GM12878 (cell line): ENCODE measurements around the gene LEP. TPM values are rescaled to one million over a fixed set of nuclear protein-coding genes. Genes with fewer than 3 reads are reported as not detected.

Experiments
- ATAC-seq: fragments of 200-7000 bp; cut with Tn5 transposase; 3 replicates; pipeline ENCODE4 v1.9.1; 2020; ENCODE audit warnings: mild to moderate bottlenecking, moderate library complexity
- BruUV-seq: library from RNA; stranded (reverse); fragments of 400-500 nt; replicated peaks from 2 replicates; lab custom pipeline; 2021; lab: Mats Ljungman, UMichigan
- CTCF ChIA-PET: fragments of 300-600 bp; sonication (Branson Sonifier 250); formaldehyde crosslinking; extraction: SDS; loops from one replicate; lab custom pipeline; 2021; ENCODE audit warnings: inconsistent platforms; lab: Yijun Ruan, JAX
- POLR2A ChIA-PET: fragments of 350-600 bp; formaldehyde crosslinking; extraction: SDS; loops from one replicate; lab custom pipeline; 2021; ENCODE audit warnings: inconsistent platforms; lab: Charles Lee
- RAD21 ChIA-PET: fragments of 300-600 bp; sonication (Branson Sonifier 250); formaldehyde crosslinking; loops from one replicate; lab custom pipeline; 2023; ENCODE audit warnings: antibody characterized with exemption; ENCODE audit not compliant: unreplicated experiment; lab: Charles Lee
- SMC1A ChIA-PET: fragments of 300-600 bp; sonication (Branson Sonifier 250); formaldehyde crosslinking; loops from one replicate; lab custom pipeline; 2023; ENCODE audit not compliant: unreplicated experiment, uncharacterized antibody; lab: Charles Lee
- DNase-seq: peaks from one replicate; pipeline ENCODE4 v3.0.0-alpha.2; 2011; ENCODE audit warnings: low read depth, low spot score
- FAIRE-seq: peaks from 3 replicates; lab custom pipeline; 2011; peaks lifted over from hg19 to GRCh38; lab: Jason Lieb, UNC
- H2AFZ ChIP-seq: 2 replicates; pipeline ENCODE4 v1.6.0; 2011; ENCODE audit warnings: low read depth, low read length, control low read depth; ENCODE audit not compliant: control insufficient read depth
- H3K27ac ChIP-seq: 2 replicates; pipeline ENCODE4 v1.5.1; 2011; ENCODE audit warnings: control low read depth; ENCODE audit not compliant: control insufficient read depth, insufficient read depth
- H3K27me3 ChIP-seq, 2 experiments: replicated peaks in 1 of 2; 2 replicates each; pipeline versions ENCODE4 v1.6.0 to v1.6.1; 2011; ENCODE audit warnings: low read length in 1 of 2; ENCODE audit not compliant: control insufficient read depth in 2 of 2, insufficient read depth in 2 of 2
- H3K36me3 ChIP-seq, 2 experiments: 2 replicates each; pipeline ENCODE4 v1.5.1; 2011; ENCODE audit warnings: low read length in 1 of 2; ENCODE audit not compliant: control insufficient read depth in 2 of 2, insufficient read depth in 2 of 2
- H3K4me1 ChIP-seq: 2 replicates; pipeline ENCODE4 v1.6.1; 2011; ENCODE audit warnings: mild to moderate bottlenecking, low read length, moderate library complexity, mixed read lengths; ENCODE audit not compliant: control insufficient read depth, insufficient read depth
- H3K4me2 ChIP-seq: 2 replicates; pipeline ENCODE4 v1.6.0; 2011; ENCODE audit warnings: control low read depth; ENCODE audit not compliant: control insufficient read depth, insufficient read depth
- H3K4me3 ChIP-seq: fragments of 200-600 bp; sonication (generic); 2 replicates; pipeline ENCODE4 v1.5.1; 2016
- H3K79me2 ChIP-seq: 2 replicates; pipeline ENCODE4 v1.6.0; 2011; ENCODE audit warnings: low read length; ENCODE audit not compliant: control insufficient read depth, insufficient read depth
- H3K9ac ChIP-seq: 2 replicates; pipeline ENCODE4 v1.8.0; 2011; ENCODE audit warnings: low read length, control low read depth, mixed read lengths; ENCODE audit not compliant: control insufficient read depth, insufficient read depth
- H3K9me3 ChIP-seq: replicated peaks from 3 replicates; pipeline ENCODE4 v1.5.1; 2011; ENCODE audit warnings: mild to moderate bottlenecking, low read length; ENCODE audit not compliant: control insufficient read depth, insufficient read depth
- H4K20me1 ChIP-seq: 2 replicates; pipeline ENCODE4 v1.6.0; 2011; ENCODE audit not compliant: control insufficient read depth, insufficient read depth
- BRCA1 ChIP-seq: IDR thresholded peaks from 2 replicates; pipeline ENCODE4 v1.6.1; 2011; ENCODE audit warnings: low read depth, low read length, improper control_type of control experiment
- KAT2A ChIP-seq: conservative IDR thresholded peaks from 2 replicates; pipeline ENCODE4 v1.6.1; 2011; ENCODE audit warnings: low read depth, low read length; ENCODE audit not compliant: control insufficient read depth
- NFYA ChIP-seq: IDR thresholded peaks from 2 replicates; pipeline ENCODE4 v1.6.1; 2011; ENCODE audit warnings: low read depth, mild to moderate bottlenecking, low read length, improper control_type of control experiment, borderline replicate concordance
- SREBF1 ChIP-seq: IDR thresholded peaks from 2 replicates; pipeline ENCODE4 v1.6.1; 2012; ENCODE audit warnings: mild to moderate bottlenecking, low read length
- STAT3 ChIP-seq: IDR thresholded peaks from 2 replicates; pipeline ENCODE4 v1.6.1; 2011; ENCODE audit warnings: low read depth, low read length, improper control_type of control experiment
- ZSCAN29 ChIP-seq: fragments of 450-650 bp; IDR thresholded peaks from 2 replicates; pipeline ENCODE4 v1.6.1; 2017; ENCODE audit warnings: mild to moderate bottlenecking, moderate library complexity
- WGBS: methylation state at CpG from one replicate; pipeline ENCODE4 v1.1.6; 2016; ENCODE audit warnings: low lambda C conversion rate; ENCODE audit not compliant: insufficient replicate concordance, insufficient coverage; ENCODE audit errors: missing lambda C conversion rate; 5-methylcytosine and 5-hydroxymethylcytosine counted together
- in situ Hi-C: fragments of 300-500 bp; cut with MboI; formaldehyde crosslinking; loops from 9 replicates; pipeline ENCODE4 v1.14.3; 2018; ENCODE audit warnings: mixed read lengths
- intact Hi-C: fragments of 100-400 bp; cut with micrococcal nuclease; formaldehyde crosslinking; loops from one replicate; pipeline ENCODE4 v1.14.2; 2022; ENCODE audit not compliant: unreplicated experiment
- polyA plus RNA-seq, 11 experiments: library from polyadenylated mRNA; depleted of rRNA in 4 of 11; unstranded in 6 of 11; stranded (reverse) in 5 of 11; fragments of >200 nt; fragmentation: Nextera tagmentation in 4 of 11; fragmentation: Illumina TruSeq in 1 of 11; extraction: Ambion mirVana in 4 of 11; extraction: Trizol in 1 of 11; gene quantifications; 1 replicate in 1 of 11; 2 replicates in 10 of 11; pipeline versions ENCODE4 v1.2.1 to v1.2.3, GENCODE V29; 2011 to 2016; ENCODE audit warnings: inconsistent platforms in 2 of 11, missing spikeins in 2 of 11, low read depth in 1 of 11
- total RNA-seq, 4 experiments: library from RNA; depleted of rRNA in 3 of 4; stranded (reverse); fragments of >200 nt in 3 of 4; fragmentation: Illumina TruSeq in 1 of 4; extraction: Trizol in 1 of 4; gene quantifications; 2 replicates each; pipeline versions ENCODE4 v1.2.1 to v1.2.3, GENCODE V29; 2013 to 2021
- TF ChIP-seq, protein P1 (sequence below): IDR thresholded peaks from 2 replicates; pipeline ENCODE4 v1.6.1; 2011; ENCODE audit warnings: mild to moderate bottlenecking, low read depth, low read length, moderate library complexity; ENCODE audit not compliant: insufficient replicate concordance

Gene LEP
- total and polyA plus RNA-seq, 10 of the 15 experiments (the other 5 are each of a cell fraction or from before 2014, with no cell fraction given): not detected

DNA sequence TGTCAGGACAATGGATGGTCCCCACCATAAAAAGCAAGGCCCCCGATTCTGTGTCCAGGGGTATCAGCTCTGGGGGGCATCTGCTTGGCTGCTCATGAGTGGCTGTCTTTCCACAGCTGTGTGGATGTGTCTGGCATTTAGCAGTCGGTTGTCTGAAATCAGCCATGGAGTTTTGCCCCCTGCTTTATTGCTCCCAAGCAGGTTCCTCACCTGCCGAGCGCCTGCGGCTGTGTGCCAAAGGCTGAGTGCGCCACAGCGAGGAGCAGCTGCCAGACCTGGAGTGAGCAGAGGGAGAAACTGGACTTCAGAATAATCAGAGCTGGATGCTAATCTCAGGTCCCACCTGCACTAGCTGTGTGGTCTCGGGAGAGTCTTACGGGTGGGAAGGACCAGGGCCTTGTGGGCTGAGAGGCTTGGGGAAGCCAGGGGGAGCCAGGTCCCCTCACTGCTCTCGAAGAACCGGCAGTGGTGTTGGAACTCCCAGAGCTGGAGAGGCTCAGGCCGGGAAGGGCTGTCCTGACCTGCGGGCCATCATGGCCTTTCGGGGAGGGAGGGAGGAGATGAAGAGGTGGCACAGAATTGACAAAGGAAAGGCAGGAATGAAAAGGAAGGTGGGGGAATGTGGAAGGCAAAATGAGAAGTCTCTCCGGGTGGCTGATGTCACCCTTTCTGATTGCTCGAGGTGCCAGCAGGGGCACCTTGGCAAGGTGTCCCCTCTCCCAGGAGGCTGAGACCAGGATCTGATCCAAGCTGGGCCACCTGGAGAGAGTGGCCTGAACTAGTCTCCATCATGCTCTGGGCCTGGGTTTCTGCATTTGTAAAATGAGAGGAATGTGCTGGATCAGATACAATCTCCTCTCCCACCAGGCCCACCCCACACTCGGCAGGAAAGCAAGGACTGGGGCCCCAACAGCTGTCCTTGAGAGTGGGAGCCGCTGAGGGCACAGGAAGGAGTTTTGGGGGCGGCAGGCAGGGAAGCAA is 30.2 kb upstream of the LEP start:
- Histone ChIP-seq H3K9me3 (no peaks in the 10 kb centered on the region), H3K4me1 (no peaks in the 10 kb centered on the region), H3K79me2 (no peaks in the 10 kb centered on the region), H3K27me3 (no peaks in the 10 kb centered on the region; a peak in 3 of 4 replicates), H3K4me3 (no peak overlapping the region), H3K36me3 (no peaks in the 10 kb centered on the region), H3K27ac (no peak overlapping the region), H2AFZ (no peak overlapping the region), H4K20me1 (0 out of 2 replicates have a peak, but pooled peaks cover 3% of the 10 kb centered on the region)
- ATAC-seq: no peak
- intact Hi-C loops (no loop called here), in situ Hi-C loops (no loop called here)
- ChIA-PET SMC1A (interaction anchor here (0.9 to 3.7 kb wide), 5 partner anchors 10 to 763 kb away, joined by 3 to 34 read pairs (median 8); no protein-coding TSS in a partner anchor), CTCF (interaction anchor here (0.9 to 8.6 kb wide), 8 partner anchors 10 to 503 kb away, joined by 3 to 152 read pairs (median 4); no protein-coding TSS in a partner anchor), RAD21 (interaction anchor here (1.6 to 5.8 kb wide), 5 partner anchors 74 to 863 kb away, joined by 4 to 86 read pairs (median 10); no protein-coding TSS in a partner anchor), POLR2A (no interaction called here)
- no TSS peak for BruUV-seq
- DNase-seq: no peak
- 55% methylated on average over 19 of the region's 19 CpGs for whole genome bisulfite sequencing
- no peak for FAIRE-seq
- TF ChIP-seq ZSCAN29 (no peak), STAT3 (no peak)
- TF ChIP-seq, all 136 proteins: peak for 0
- Histone ChIP-seq H3K9ac (no peak overlapping the region), H3K4me2 (no peak overlapping the region)

DNA sequence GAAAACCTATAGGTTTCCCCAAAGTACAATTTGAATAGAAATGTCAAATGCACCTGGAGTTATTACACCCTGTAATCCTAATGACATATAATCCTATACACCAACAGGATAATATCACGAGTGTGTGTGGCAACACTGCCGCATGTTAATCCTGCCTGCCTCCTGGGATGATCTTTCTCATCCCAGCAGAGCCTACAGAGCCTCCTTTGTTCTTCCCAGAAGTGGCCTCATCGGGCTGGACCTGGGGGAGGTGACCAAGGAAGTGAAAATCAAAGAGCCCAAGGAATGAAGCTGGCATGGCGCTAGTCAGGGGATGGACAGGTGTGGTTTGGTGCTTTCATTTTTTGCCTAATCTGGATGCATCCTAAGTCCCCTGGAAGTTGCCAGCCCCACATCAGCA is 29.5 kb upstream of the LEP start:
- H3K36me3 ChIP-seq: no peaks in the 10 kb centered on the region
- ChIA-PET SMC1A (interaction anchor here (2.1 kb wide), 1 partner anchor 503 kb away, joined by 10 read pairs; no protein-coding TSS in a partner anchor), CTCF (interaction anchor here (1.0 to 8.6 kb wide), 5 partner anchors 9 to 504 kb away, joined by 3 to 152 read pairs (median 3); no protein-coding TSS in a partner anchor), RAD21 (interaction anchor here (5.8 kb wide), 1 partner anchor 502 kb away, joined by 86 read pairs; no protein-coding TSS in a partner anchor)
- 48% methylated on average over 4 of the region's 4 CpGs for WGBS
- FAIRE-seq (no peak), ATAC-seq (no peak), DNase-seq (no peak)
- H3K9me3 ChIP-seq: no peaks in the 10 kb centered on the region
- H3K4me3 ChIP-seq: no peak overlapping the region
- in situ Hi-C loops: no loop called here
- no peaks in the 10 kb centered on the region; a peak in 3 of 4 replicates for H3K27me3 ChIP-seq
- H4K20me1 ChIP-seq: 0 out of 2 replicates have a peak, but pooled peaks cover 3% of the 10 kb centered on the region
- H3K27ac ChIP-seq: no peak overlapping the region
- no peaks in the 10 kb centered on the region for H3K4me1 ChIP-seq
- H3K79me2 ChIP-seq: no peaks in the 10 kb centered on the region
- TF ChIP-seq NFYA: no peak
- no peak for TF ChIP-seq BRCA1
- TF ChIP-seq, protein P1, sequence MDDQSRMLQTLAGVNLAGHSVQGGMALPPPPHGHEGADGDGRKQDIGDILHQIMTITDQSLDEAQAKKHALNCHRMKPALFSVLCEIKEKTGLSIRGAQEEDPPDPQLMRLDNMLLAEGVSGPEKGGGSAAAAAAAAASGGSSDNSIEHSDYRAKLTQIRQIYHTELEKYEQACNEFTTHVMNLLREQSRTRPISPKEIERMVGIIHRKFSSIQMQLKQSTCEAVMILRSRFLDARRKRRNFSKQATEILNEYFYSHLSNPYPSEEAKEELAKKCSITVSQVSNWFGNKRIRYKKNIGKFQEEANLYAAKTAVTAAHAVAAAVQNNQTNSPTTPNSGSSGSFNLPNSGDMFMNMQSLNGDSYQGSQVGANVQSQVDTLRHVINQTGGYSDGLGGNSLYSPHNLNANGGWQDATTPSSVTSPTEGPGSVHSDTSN: no peak
- TF ChIP-seq SREBF1: no peak
- TF ChIP-seq KAT2A: no peak
- TF ChIP-seq, all 136 proteins: peak for 0
- no peak overlapping the region for H3K9ac ChIP-seq
- POLR2A ChIA-PET: no interaction called here
- H3K4me2 ChIP-seq: no peak overlapping the region
- no TSS peak for BruUV-seq
- intact Hi-C loops: no loop called here
- H2AFZ ChIP-seq: no peak overlapping the region
